IgD-negative memory B cell (primary cell): ENCODE results near the gene DNAJC27. TPM values are rescaled to one million over a fixed set of nuclear protein-coding genes. Genes with fewer than 3 reads are reported as not detected.

Experiments
- polyA plus RNA-seq: library from polyadenylated mRNA; unstranded; fragments of 300-500 nt; fragmentation: Illumina TruSeq; gene quantifications from one replicate; pipeline ENCODE4 v1.2.3, GENCODE V29; 2021

DNAJC27 gene
- polyA plus RNA-seq, 1 donor from 2014 or later: 4.9 TPM

Other genes with a start within 250 kb of the DNAJC27 start
- gene PTRHD1, start 178.6 kb downstream of the DNAJC27 start, polyA plus RNA-seq: 69.9 TPM
- gene CENPO, start 178.5 kb downstream of the DNAJC27 start, polyA plus RNA-seq: 2.6 TPM
- 25.9 TPM for gene ADCY3, start 51.7 kb downstream of the DNAJC27 start, polyA plus RNA-seq
- gene EFR3B, start 70.1 kb upstream of the DNAJC27 start, polyA plus RNA-seq: 0.04 TPM
- 10.1 TPM for gene POMC, start 196.6 kb upstream of the DNAJC27 start, polyA plus RNA-seq